ENCODE results near the gene FDPS. TPM values are rescaled to one million over a fixed set of nuclear protein-coding genes. Genes with fewer than 3 reads are reported as not detected.

Gene FDPS
- total and polyA plus RNA-seq, 2 donors (not counting 1 experiment from before 2014, with no cell fraction given), result 88.3 to 128 TPM

GRCh38 chr1:155324717-155325602, 16.3 kb downstream of the FDPS start:
- intact Hi-C loops (cut with micrococcal nuclease), result loop anchor here (1.0 to 10.0 kb wide), 3 partner anchors 52 to 1180 kb away; partner anchors contain the start of genes CLK2 and MEF2D
- H3K4me3 ChIP-seq (ENCODE audit: control extremely low read depth in 1 of 5, extremely low read depth in 1 of 5, insufficient read depth in 1 of 5, low read depth in 2 of 5, low read length in 4 of 5), result peak overlapping the region; percentile 1 to 100 (median 97)
- peaks cover 0 to 2% of the 10 kb centered on the region in 2 experiments for H3K36me3 ChIP-seq (replicated peaks in 1 of 2; ENCODE audit: control extremely low read depth in 1 of 2, control insufficient read depth in 1 of 2, extremely low read depth in 1 of 2, insufficient read depth in 2 of 2, low read length in 1 of 2)
- H2AFZ ChIP-seq (ENCODE audit: insufficient read depth, low read depth, low read length, poor library complexity, severe bottlenecking), result peak overlapping the region; percentile 98
- no peak for DNase-seq
- no peaks in the 10 kb centered on the region for H3K27me3 Mint-ChIP-seq
- H3K9me3 ChIP-seq (ENCODE audit: control extremely low read depth in 1 of 3, control insufficient read depth in 2 of 3, insufficient read depth in 1 of 3, low read length in 2 of 3), result peaks cover 0 to 2% (median 0%) of the 10 kb centered on the region in 3 donors
- H3K27ac Mint-ChIP-seq, result peak overlapping the region; percentile 87
- TF ChIP-seq CTCF (IDR thresholded peaks at IDR 0.05) (no peak), EZH2 (IDR thresholded peaks at IDR 0.05; ENCODE audit: borderline replicate concordance, insufficient read depth, low read depth, low read length, poor library complexity, severe bottlenecking) (no peak)
- H3K27me3 ChIP-seq (replicated peaks in 1 of 4; ENCODE audit: control extremely low read depth in 1 of 4, control insufficient read depth in 3 of 4, insufficient read depth in 4 of 4, low read length in 3 of 4), result no peaks in the 10 kb centered on the region
- ChIA-PET CTCF (interaction anchor here (0.5 to 6.5 kb wide), 6 partner anchors 18 to 179 kb away, joined by 4 to 128 read pairs (median 10); partner anchors contain the start of genes CLK2 and FDPS), POLR2A (interaction anchor here (0.5 kb wide), 1 partner anchor 50 kb away, joined by 3 read pairs; no protein-coding TSS in a partner anchor)
- WGBS (ENCODE audit: insufficient coverage), result 25% methylated on average over 56 of the region's 59 CpGs
- no peaks in the 10 kb centered on the region for H4K20me1 ChIP-seq (ENCODE audit: control insufficient read depth, insufficient read depth, low read length, poor library complexity, severe bottlenecking)
- no peaks in the 10 kb centered on the region for H3K9me3 Mint-ChIP-seq (ENCODE audit: insufficient read depth)
- ATAC-seq (ENCODE audit: low read depth), result peak; percentile 1
- H3K4me3 Mint-ChIP-seq, result peak overlapping the region; percentile 92
- peak overlapping the region; percentile 99 for H3K4me2 ChIP-seq (replicated peaks; ENCODE audit: low read depth, low read length, poor library complexity, severe bottlenecking)
- H3K79me2 ChIP-seq (ENCODE audit: control insufficient read depth, insufficient read depth, low read length), result peaks cover 4% of the 10 kb centered on the region
- H3K27ac ChIP-seq (ENCODE audit: low read length in 2 of 2), result peak overlapping the region; percentile 60 to 81
- H3K4me1 Mint-ChIP-seq, result peaks cover 23% of the 10 kb centered on the region
- H3K9ac ChIP-seq (ENCODE audit: low read length), result peak overlapping the region; percentile 98
- peaks cover 17 to 35% of the 10 kb centered on the region in 2 donors for H3K4me1 ChIP-seq (ENCODE audit: control insufficient read depth in 2 of 2, insufficient read depth in 2 of 2, low read length in 2 of 2)
